HG03442 (cell line): Measurements from ENCODE around the gene CAMTA1.
"Not testable (repeated sequence)": the region's sequence is repeated elsewhere in the genome, so short reads cannot be mapped to it uniquely, and the experiment has no call there.

Experiments
- ATAC-seq: cut with Tn5 transposase; IDR thresholded peaks from one replicate; pipeline ENCODE4 v1.9.1; 2021; ENCODE audit warnings: mild to moderate bottlenecking, moderate library complexity; ENCODE audit not compliant: unreplicated experiment

CAMTA1 gene

GRCh38 chr1:7127322-7128075 is 342.2 kb downstream of the CAMTA1 start:
- no peak for ATAC-seq

GRCh38 chr1:7128293-7128692 is 343.0 kb downstream of the CAMTA1 start:
- no peak for ATAC-seq

GRCh38 chr1:7130127-7130526 is 344.9 kb downstream of the CAMTA1 start:
- no peak for ATAC-seq

GRCh38 chr1:7135493-7135892 is 350.2 kb downstream of the CAMTA1 start:
- no peak for ATAC-seq

- no peak for ATAC-seq
These were observed 351.1 kb downstream of the CAMTA1 start for GRCh38 chr1:7136166-7136953.

- ATAC-seq = no peak
These were observed 355.0 kb downstream of the CAMTA1 start for GRCh38 chr1:7140251-7140650.

GRCh38 chr1:7145947-7146346 is 360.7 kb downstream of the CAMTA1 start:
- no peak for ATAC-seq

- no peak for ATAC-seq
These were observed 361.5 kb downstream of the CAMTA1 start for GRCh38 chr1:7146710-7147109.

- not testable (repeated sequence) for ATAC-seq
These were observed 362.5 kb downstream of the CAMTA1 start for GRCh38 chr1:7147581-7148282.

- ATAC-seq = no peak
These were observed 364.0 kb downstream of the CAMTA1 start for GRCh38 chr1:7149080-7149838.

GRCh38 chr1:7150724-7151280 is 365.5 kb downstream of the CAMTA1 start:
- no peak for ATAC-seq

- ATAC-seq = no peak
These were observed 366.7 kb downstream of the CAMTA1 start for GRCh38 chr1:7151978-7152377.

GRCh38 chr1:7152655-7153054 is 367.4 kb downstream of the CAMTA1 start:
- ATAC-seq = no peak

- ATAC-seq = no peak
These were observed 368.2 kb downstream of the CAMTA1 start for GRCh38 chr1:7153464-7153863.

GRCh38 chr1:7159116-7159781 is 374.0 kb downstream of the CAMTA1 start:
- ATAC-seq = no peak

GRCh38 chr1:7168554-7168953 is 383.3 kb downstream of the CAMTA1 start:
- not testable (repeated sequence) for ATAC-seq

GRCh38 chr1:7171168-7171567 is 385.9 kb downstream of the CAMTA1 start:
- ATAC-seq = no peak

- no peak for ATAC-seq
These were observed 386.3 kb downstream of the CAMTA1 start for GRCh38 chr1:7171574-7171973.

GRCh38 chr1:7172804-7173203 is 387.6 kb downstream of the CAMTA1 start:
- no peak for ATAC-seq

GRCh38 chr1:7174561-7174960 is 389.3 kb downstream of the CAMTA1 start:
- no peak for ATAC-seq
